Mammary epithelial cell (primary cell): ENCODE measurements around the gene CPA3.

Source experiments
- CTCF ChIP-seq, 2 donors: IDR thresholded peaks in 1 of 2; conservative IDR thresholded peaks in 1 of 2; 2 replicates each; pipeline ENCODE4 v1.5.1; 2011 to 2012; ENCODE audit warnings: inconsistent platforms in 2 of 2, low read length in 2 of 2, mild to moderate bottlenecking in 2 of 2, control low read depth in 1 of 2, low read depth in 1 of 2; ENCODE audit not compliant: insufficient read depth in 1 of 2; ENCODE audit errors: extremely low read depth in 1 of 2
- EZH2 ChIP-seq: IDR thresholded peaks from 2 replicates; pipeline ENCODE4 v1.6.1; 2012; ENCODE audit warnings: low read length, inconsistent platforms, borderline replicate concordance

GRCh38 chr3:148938936-148939335 is 73.8 kb downstream of the CPA3 start:
- TF ChIP-seq CTCF (conservative IDR thresholded peaks at IDR 0.05 in 1 of 2, IDR thresholded peaks at IDR 0.05 in 1 of 2; ENCODE audit: extremely low read depth in 1 of 2, insufficient read depth in 1 of 2, low read depth in 1 of 2, low read length in 2 of 2) (no peak), EZH2 (no peak)
